Lower leg skin (tissue), 3 donors: ENCODE data around the gene BRAP.
"Not testable (repeated sequence)": the region's sequence is repeated elsewhere in the genome, so short reads cannot be mapped to it uniquely, and the experiment has no call there.

Experiments used
- CTCF ChIP-seq, 3 donors: fragments of 450-650 bp; IDR thresholded peaks; one replicate each; pipeline ENCODE4 v1.5.1; 2016; ENCODE audit warnings: antibody characterized with exemption in 3 of 3, mild to moderate bottlenecking in 3 of 3, moderate library complexity in 2 of 3
- POLR2A ChIP-seq, 2 donors: fragments of 450-650 bp; IDR thresholded peaks; one replicate each; pipeline ENCODE4 v1.6.1; 2016 to 2017; ENCODE audit warnings: antibody characterized with exemption in 2 of 2, mild to moderate bottlenecking in 1 of 2, moderate library complexity in 1 of 2

- not testable (repeated sequence) for TF ChIP-seq CTCF, POLR2A (IDR thresholded peaks at IDR 0.05)
Measured at GRCh38 chr12:111600986-111601385, 84.8 kb downstream of the BRAP start.
